ENCODE measurements around the gene MYO5B. TPM values are rescaled to one million over a fixed set of nuclear protein-coding genes. Genes with fewer than 3 reads are reported as not detected.

The MYO5B gene
- total RNA-seq, 4 donors from 2014 or later: 1.9 to 18.3 (median 4.4) TPM

GRCh38 chr18:49988101-49988500, 206.8 kb downstream of the MYO5B start:
- ATAC-seq: no peak
- Histone ChIP-seq H3K4me3 (no peak overlapping the region), H3K27ac (no peak overlapping the region), H3K4me1 (no peaks in the 10 kb centered on the region), H3K9me3 (no peaks in the 10 kb centered on the region), H3K27me3 (no peaks in the 10 kb centered on the region), H3K36me3 (no peaks in the 10 kb centered on the region)
- TF ChIP-seq POLR2A (IDR thresholded peaks at IDR 0.05): no peak
- no peak for TF ChIP-seq POLR2AphosphoS5 (IDR thresholded peaks at IDR 0.05)
- TF ChIP-seq EP300 (IDR thresholded peaks at IDR 0.05): no peak
- no peak for TF ChIP-seq CTCF (IDR thresholded peaks at IDR 0.05)
- 71 to 97% methylated on average over 2 to 3 of the region's 5 CpGs for whole genome bisulfite sequencing, 2 donors (ENCODE audit: low coverage in 1 of 2)

- H3K9me3 ChIP-seq: no peaks in the 10 kb centered on the region
- no peaks in the 10 kb centered on the region for H3K27me3 ChIP-seq
- no peaks in the 10 kb centered on the region for H3K4me1 ChIP-seq
- TF ChIP-seq EP300 (IDR thresholded peaks at IDR 0.05): no peak
- TF ChIP-seq POLR2AphosphoS5 (IDR thresholded peaks at IDR 0.05): no peak
- no peak for TF ChIP-seq CTCF (IDR thresholded peaks at IDR 0.05)
- TF ChIP-seq POLR2A (IDR thresholded peaks at IDR 0.05): no peak
- no peak for ATAC-seq
- WGBS, 2 donors (ENCODE audit: low coverage in 1 of 2): 75 to 81% methylated on average over 3 of the region's 3 CpGs
- no peak overlapping the region for H3K27ac ChIP-seq
- H3K36me3 ChIP-seq: no peaks in the 10 kb centered on the region
- H3K4me3 ChIP-seq: no peak overlapping the region
Observed at GRCh38 chr18:49985236-49985635, 209.7 kb downstream of the MYO5B start.

GRCh38 chr18:49980896-49981295, 214.1 kb downstream of the MYO5B start:
- ATAC-seq: no peak
- H3K27me3 ChIP-seq: no peaks in the 10 kb centered on the region
- 45 to 48% methylated on average over 4 of the region's 4 CpGs for WGBS, 2 donors (ENCODE audit: low coverage in 1 of 2)

GRCh38 chr18:49976795-49977560, 218.0 kb downstream of the MYO5B start:
- Histone ChIP-seq H3K36me3 (no peaks in the 10 kb centered on the region), H3K4me3 (no peak overlapping the region), H3K9me3 (no peaks in the 10 kb centered on the region), H3K27ac (peak overlapping the region in 1 of 4 donors; percentile 1), H3K27me3 (no peaks in the 10 kb centered on the region), H3K4me1 (peaks cover 0 to 14% (median 0%) of the 10 kb centered on the region in 3 donors)
- ATAC-seq: peak; percentile 8
- 50 to 62% methylated on average over 7 to 11 of the region's 15 CpGs for WGBS, 2 donors (ENCODE audit: low coverage in 1 of 2)
- TF ChIP-seq POLR2A (IDR thresholded peaks at IDR 0.05) (no peak), CTCF (IDR thresholded peaks at IDR 0.05) (no peak), EP300 (IDR thresholded peaks at IDR 0.05) (no peak), POLR2AphosphoS5 (IDR thresholded peaks at IDR 0.05) (peak; percentile 60)

More at GRCh38 chr18:49980896-49981295, 214.1 kb downstream of the MYO5B start:
- H3K4me3 ChIP-seq: no peak overlapping the region
- TF ChIP-seq POLR2AphosphoS5 (IDR thresholded peaks at IDR 0.05): no peak
- TF ChIP-seq CTCF (IDR thresholded peaks at IDR 0.05): no peak
- no peak for TF ChIP-seq EP300 (IDR thresholded peaks at IDR 0.05)
- TF ChIP-seq POLR2A (IDR thresholded peaks at IDR 0.05): no peak
- no peaks in the 10 kb centered on the region for H3K36me3 ChIP-seq
- H3K9me3 ChIP-seq: no peaks in the 10 kb centered on the region
- peaks cover 0 to 14% (median 0%) of the 10 kb centered on the region in 3 donors for H3K4me1 ChIP-seq
- H3K27ac ChIP-seq: no peak overlapping the region

GRCh38 chr18:49976001-49976400, 218.9 kb downstream of the MYO5B start:
- Histone ChIP-seq H3K4me1 (peaks cover 0 to 14% (median 0%) of the 10 kb centered on the region in 3 donors), H3K27ac (no peak overlapping the region), H3K9me3 (no peaks in the 10 kb centered on the region), H3K4me3 (no peak overlapping the region), H3K36me3 (no peaks in the 10 kb centered on the region), H3K27me3 (no peaks in the 10 kb centered on the region)
- 90 to 93% methylated on average over 3 of the region's 3 CpGs for WGBS, 2 donors (ENCODE audit: low coverage in 1 of 2)
- TF ChIP-seq EP300 (IDR thresholded peaks at IDR 0.05): no peak
- no peak for TF ChIP-seq POLR2AphosphoS5 (IDR thresholded peaks at IDR 0.05)
- TF ChIP-seq POLR2A (IDR thresholded peaks at IDR 0.05): no peak
- TF ChIP-seq CTCF (IDR thresholded peaks at IDR 0.05): no peak
- ATAC-seq: no peak
